HEK293 (cell line): ENCODE measurements around the gene RAP1A.

Experiments
- BCL11B ChIP-seq: fragments of 450-650 bp; formaldehyde crosslinking; IDR thresholded peaks from 2 replicates; pipeline ENCODE4 v1.5.1; 2016; ENCODE audit warnings: low read depth, missing biosample characterization, missing genetic modification characterization
- BCL6B ChIP-seq: fragments of 450-650 bp; formaldehyde crosslinking; IDR thresholded peaks from 2 replicates; pipeline ENCODE4 v1.5.1; 2017; ENCODE audit warnings: missing biosample characterization, missing genetic modification characterization
- GFI1B ChIP-seq: fragments of 450-650 bp; formaldehyde crosslinking; IDR thresholded peaks from 2 replicates; pipeline ENCODE4 v1.5.1; 2016; ENCODE audit warnings: missing biosample characterization, missing genetic modification characterization
- KLF17 ChIP-seq: fragments of 450-650 bp; formaldehyde crosslinking; IDR thresholded peaks from 2 replicates; pipeline ENCODE4 v1.5.1; 2016; ENCODE audit warnings: missing biosample characterization, missing genetic modification characterization
- KLF8 ChIP-seq: fragments of 450-650 bp; formaldehyde crosslinking; IDR thresholded peaks from 2 replicates; pipeline ENCODE4 v1.5.1; 2016; ENCODE audit warnings: missing biosample characterization, missing genetic modification characterization
- OVOL3 ChIP-seq: fragments of 450-650 bp; formaldehyde crosslinking; IDR thresholded peaks from 2 replicates; pipeline ENCODE4 v1.5.1; 2016; ENCODE audit warnings: missing biosample characterization, missing genetic modification characterization
- PBX3 ChIP-seq: sonication (generic); formaldehyde crosslinking; IDR thresholded peaks from 2 replicates; pipeline ENCODE4 v1.8.1; 2022; ENCODE audit warnings: mild to moderate bottlenecking, moderate library complexity, missing genetic modification reagents
- PRDM1 ChIP-seq: fragments of 450-650 bp; formaldehyde crosslinking; IDR thresholded peaks from 2 replicates; pipeline ENCODE4; 2016; ENCODE audit warnings: missing biosample characterization, missing genetic modification characterization
- SP3 ChIP-seq: fragments of 450-650 bp; formaldehyde crosslinking; IDR thresholded peaks from 2 replicates; pipeline ENCODE4 v1.5.1; 2016; ENCODE audit warnings: missing biosample characterization, missing genetic modification characterization
- TRIM28 ChIP-seq: IDR thresholded peaks from 2 replicates; pipeline ENCODE4 v1.6.1; 2011; ENCODE audit warnings: low read length, control low read depth, borderline replicate concordance
- ZBTB17 ChIP-seq: fragments of 450-650 bp; formaldehyde crosslinking; IDR thresholded peaks from 2 replicates; pipeline ENCODE4 v1.5.1; 2016; ENCODE audit warnings: missing biosample characterization, missing genetic modification characterization
- ZBTB20 ChIP-seq: fragments of 450-650 bp; formaldehyde crosslinking; IDR thresholded peaks from 2 replicates; pipeline ENCODE4 v1.5.1; 2016; ENCODE audit warnings: missing biosample characterization, missing genetic modification characterization
- ZBTB21 ChIP-seq: fragments of 450-650 bp; formaldehyde crosslinking; IDR thresholded peaks from 2 replicates; pipeline ENCODE4 v1.5.1; 2017; ENCODE audit warnings: missing biosample characterization, missing genetic modification characterization
- ZBTB26 ChIP-seq: fragments of 450-650 bp; formaldehyde crosslinking; optimal IDR thresholded peaks from 2 replicates; pipeline ENCODE3; 2016; ENCODE audit warnings: missing biosample characterization, mild to moderate bottlenecking, missing genetic modification characterization
- ZFP3 ChIP-seq: fragments of 450-650 bp; formaldehyde crosslinking; IDR thresholded peaks from 2 replicates; pipeline ENCODE4 v1.5.1; 2016; ENCODE audit warnings: low read depth, missing biosample characterization, missing genetic modification characterization
- ZFP37 ChIP-seq: fragments of 450-650 bp; formaldehyde crosslinking; IDR thresholded peaks from 2 replicates; pipeline ENCODE4 v1.5.1; 2016; ENCODE audit warnings: missing biosample characterization, missing genetic modification characterization
- ZNF10 ChIP-seq: fragments of 450-650 bp; formaldehyde crosslinking; IDR thresholded peaks from 2 replicates; pipeline ENCODE4 v1.5.1; 2017; ENCODE audit warnings: missing biosample characterization, missing genetic modification characterization
- ZNF138 ChIP-seq: fragments of 450-650 bp; formaldehyde crosslinking; IDR thresholded peaks from 2 replicates; pipeline ENCODE4 v1.5.1; 2016; ENCODE audit warnings: missing biosample characterization, missing genetic modification characterization, borderline replicate concordance
- ZNF211 ChIP-seq: fragments of 450-650 bp; formaldehyde crosslinking; IDR thresholded peaks from 2 replicates; pipeline ENCODE4 v1.5.1; 2016; ENCODE audit warnings: low read depth, missing biosample characterization, missing genetic modification characterization
- ZNF239 ChIP-seq: fragments of 450-650 bp; formaldehyde crosslinking; IDR thresholded peaks from 2 replicates; pipeline ENCODE4 v1.5.1; 2016; ENCODE audit warnings: missing biosample characterization, missing genetic modification characterization
- ZNF266 ChIP-seq: fragments of 450-650 bp; formaldehyde crosslinking; IDR thresholded peaks from 2 replicates; pipeline ENCODE4 v1.5.1; 2016; ENCODE audit warnings: missing biosample characterization, missing genetic modification characterization, low read depth
- ZNF292 ChIP-seq: fragments of 450-650 bp; formaldehyde crosslinking; IDR thresholded peaks from 2 replicates; pipeline ENCODE4 v1.5.1; 2016; ENCODE audit warnings: low read depth, missing biosample characterization, missing genetic modification characterization, borderline replicate concordance
- ZNF324 ChIP-seq: fragments of 450-650 bp; formaldehyde crosslinking; IDR thresholded peaks from 2 replicates; pipeline ENCODE4 v1.5.1; 2016; ENCODE audit warnings: missing biosample characterization, missing genetic modification characterization
- ZNF37A ChIP-seq: fragments of 450-650 bp; IDR thresholded peaks from 2 replicates; pipeline ENCODE4 v1.5.1; 2018; ENCODE audit warnings: missing biosample characterization, missing genetic modification characterization
- ZNF394 ChIP-seq: fragments of 450-650 bp; formaldehyde crosslinking; IDR thresholded peaks from 2 replicates; pipeline ENCODE4 v1.5.1; 2016; ENCODE audit warnings: missing biosample characterization, missing genetic modification characterization, mild to moderate bottlenecking, moderate library complexity, borderline replicate concordance
- ZNF423 ChIP-seq: fragments of 450-650 bp; formaldehyde crosslinking; IDR thresholded peaks from 2 replicates; pipeline ENCODE4 v1.5.1; 2016; ENCODE audit warnings: missing biosample characterization, missing genetic modification characterization
- ZNF558 ChIP-seq: fragments of 450-650 bp; formaldehyde crosslinking; IDR thresholded peaks from 2 replicates; pipeline ENCODE4 v1.5.1; 2016; ENCODE audit warnings: missing biosample characterization, missing genetic modification characterization
- ZNF561 ChIP-seq: fragments of 450-650 bp; IDR thresholded peaks from 2 replicates; pipeline ENCODE4 v1.5.1; 2018; ENCODE audit warnings: missing biosample characterization, missing genetic modification characterization, borderline replicate concordance
- ZNF600 ChIP-seq: fragments of 450-650 bp; formaldehyde crosslinking; IDR thresholded peaks from 2 replicates; pipeline ENCODE4 v1.5.1; 2016; ENCODE audit warnings: missing biosample characterization, missing genetic modification characterization
- ZNF626 ChIP-seq: fragments of 450-650 bp; sonication (Bioruptor Pico); formaldehyde crosslinking; IDR thresholded peaks from 2 replicates; pipeline ENCODE4 v1.5.1; 2018; ENCODE audit warnings: missing biosample characterization, missing genetic modification characterization, inconsistent platforms
- ZNF747 ChIP-seq: fragments of 450-650 bp; formaldehyde crosslinking; IDR thresholded peaks from 2 replicates; pipeline ENCODE4 v1.5.1; 2016; ENCODE audit warnings: missing biosample characterization, missing genetic modification characterization
- ZNF843 ChIP-seq: fragments of 450-650 bp; formaldehyde crosslinking; IDR thresholded peaks from 2 replicates; pipeline ENCODE4 v1.5.1; 2016; ENCODE audit warnings: missing biosample characterization, missing genetic modification characterization
- ZXDB ChIP-seq: fragments of 450-650 bp; formaldehyde crosslinking; IDR thresholded peaks from 2 replicates; pipeline ENCODE4 v1.5.1; 2016; ENCODE audit warnings: missing biosample characterization, missing genetic modification characterization

Gene RAP1A

GRCh38 chr1:111755331-111756123, 135.9 kb downstream of the RAP1A start, which contains the start of gene DDX20 (continued):
- no peak for TF ChIP-seq PRDM1 (tag by site-specific recombination)
- TF ChIP-seq ZNF747 (tag by site-specific recombination) = no peak
- TF ChIP-seq ZNF239 = no peak
- no peak for TF ChIP-seq ZNF138
- TF ChIP-seq BCL11B (tag by site-specific recombination) = peak; percentile 52; the same call in 1 of the 2 replicates
- no peak; the same call in 1 of the 2 replicates for TF ChIP-seq ZNF10 (tag by site-specific recombination)
- peak; percentile 75 for TF ChIP-seq ZBTB20 (tag by site-specific recombination)
- no peak for TF ChIP-seq BCL6B (tag by site-specific recombination)
- TF ChIP-seq KLF8 (tag by site-specific recombination) = peak; percentile 100
- TF ChIP-seq ZBTB26 = peak; percentile 84
- TF ChIP-seq ZBTB17 (tag by site-specific recombination) = peak; percentile 73
- TF ChIP-seq ZXDB (tag by site-specific recombination) = peak; percentile 91
- TF ChIP-seq ZNF600 (tag by site-specific recombination) = peak; percentile 99
- no peak for TF ChIP-seq ZFP3
- TF ChIP-seq ZNF423 (tag by site-specific recombination) = 0 out of 2 replicates have a peak, but pooled peaks have one; percentile 11
- TF ChIP-seq ZNF843 (tag by site-specific recombination) = peak; percentile 44
- no peak for TF ChIP-seq ZNF558 (tag by site-specific recombination)
- peak; percentile 68; the same call in 1 of the 2 replicates for TF ChIP-seq TRIM28
- TF ChIP-seq ZBTB21 (tag by site-specific recombination) = peak; percentile 90
- no peak for TF ChIP-seq GFI1B
- no peak for TF ChIP-seq ZNF211 (tag by site-specific recombination)
- 0 out of 2 replicates have a peak, but pooled peaks have one; percentile 42 for TF ChIP-seq ZNF37A (tag by site-specific recombination)
- TF ChIP-seq ZNF266 (tag by site-specific recombination) = no peak
- TF ChIP-seq ZNF626 (tag by site-specific recombination) = no peak
- TF ChIP-seq ZFP37 (tag by site-specific recombination) = peak; percentile 41
- no peak for TF ChIP-seq PBX3 (CRISPR knock-in tag)
- TF ChIP-seq ZNF561 (tag by site-specific recombination) = peak; percentile 93
- peak; percentile 98 for TF ChIP-seq KLF17 (tag by site-specific recombination)
- TF ChIP-seq ZNF324 (tag by site-specific recombination) = peak; percentile 96
- no peak for TF ChIP-seq OVOL3 (tag by site-specific recombination)
- peak; percentile 81 for TF ChIP-seq ZNF394
- TF ChIP-seq ZNF292 (tag by site-specific recombination) = no peak
- TF ChIP-seq SP3 (tag by site-specific recombination) = peak; percentile 97
